HG03280 (cell line): Measurements from ENCODE around the gene NUP50.

Experiments
- ATAC-seq: cut with Tn5 transposase; IDR thresholded peaks from one replicate; pipeline ENCODE4 v1.9.1; 2021; ENCODE audit warnings: mild to moderate bottlenecking, moderate library complexity; ENCODE audit not compliant: unreplicated experiment

Gene NUP50, protein sequence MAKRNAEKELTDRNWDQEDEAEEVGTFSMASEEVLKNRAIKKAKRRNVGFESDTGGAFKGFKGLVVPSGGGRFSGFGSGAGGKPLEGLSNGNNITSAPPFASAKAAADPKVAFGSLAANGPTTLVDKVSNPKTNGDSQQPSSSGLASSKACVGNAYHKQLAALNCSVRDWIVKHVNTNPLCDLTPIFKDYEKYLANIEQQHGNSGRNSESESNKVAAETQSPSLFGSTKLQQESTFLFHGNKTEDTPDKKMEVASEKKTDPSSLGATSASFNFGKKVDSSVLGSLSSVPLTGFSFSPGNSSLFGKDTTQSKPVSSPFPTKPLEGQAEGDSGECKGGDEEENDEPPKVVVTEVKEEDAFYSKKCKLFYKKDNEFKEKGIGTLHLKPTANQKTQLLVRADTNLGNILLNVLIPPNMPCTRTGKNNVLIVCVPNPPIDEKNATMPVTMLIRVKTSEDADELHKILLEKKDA

DNA sequence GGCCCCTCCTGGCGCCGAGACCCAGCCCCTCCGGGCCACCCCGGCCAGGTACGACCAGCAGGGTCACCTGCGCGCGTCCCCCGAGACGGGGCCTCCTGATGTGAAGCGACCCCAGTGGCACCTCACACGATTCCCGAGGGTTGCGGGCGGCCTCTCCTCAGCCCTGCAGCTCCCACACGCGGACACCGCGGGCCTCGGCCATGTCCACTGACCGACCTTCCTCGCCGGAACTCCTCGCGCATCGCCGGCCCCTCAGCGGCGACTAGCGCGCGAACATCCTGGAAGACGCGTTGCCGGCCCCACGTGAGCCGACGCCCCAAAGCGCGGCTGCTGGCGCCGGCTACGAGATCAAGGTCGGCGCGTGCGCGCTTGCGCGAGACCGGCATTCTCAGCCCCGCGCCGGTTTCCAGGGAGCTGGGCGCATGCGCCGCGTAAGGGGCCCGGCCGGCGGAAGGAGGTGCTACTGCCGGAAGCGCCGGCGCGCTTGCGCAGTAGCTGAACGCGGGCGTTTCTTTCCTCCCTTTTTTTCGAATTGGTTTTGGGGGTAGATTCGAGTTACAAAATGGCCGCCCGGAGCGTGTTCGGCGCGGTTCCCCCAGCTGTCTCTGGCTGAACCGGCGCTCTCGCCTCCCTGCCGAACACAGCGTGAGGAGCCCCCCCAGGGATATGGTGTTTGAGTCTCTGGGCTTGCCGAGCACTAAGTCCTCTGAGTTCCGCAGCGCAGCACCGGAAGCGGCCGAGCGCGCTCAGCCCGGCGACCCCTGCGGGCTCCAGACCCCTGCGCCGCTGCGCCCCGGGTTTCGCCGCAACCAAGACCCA, at the start of gene NUP50:
Gene NUP50 (plus strand): TSS at position 475 of the 819 bp plus-strand sequence. CDS start 4,253 bp downstream, outside the sequence.
- ATAC-seq, result peak; percentile 84

DNA sequence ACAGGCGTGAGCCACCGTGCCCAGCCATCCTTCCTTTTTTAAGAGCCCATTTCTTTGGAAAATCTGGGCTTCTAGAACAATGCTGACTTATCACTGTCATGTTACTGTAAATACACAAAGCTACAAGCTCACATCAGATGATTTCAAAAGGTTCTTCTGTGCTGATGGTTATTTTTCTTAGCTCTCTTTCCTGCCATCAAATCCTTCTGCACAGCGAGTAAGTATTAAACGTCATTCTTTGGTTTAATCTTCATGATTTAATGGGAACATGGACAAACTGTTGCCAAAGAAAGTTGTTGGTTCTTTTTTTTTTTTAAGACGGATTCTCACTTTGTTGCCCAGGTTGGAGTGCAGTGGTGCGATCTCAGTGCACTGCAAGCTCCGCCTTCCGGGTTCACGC, 43.3 kb upstream of the NUP50 start:
- no peak for ATAC-seq

DNA sequence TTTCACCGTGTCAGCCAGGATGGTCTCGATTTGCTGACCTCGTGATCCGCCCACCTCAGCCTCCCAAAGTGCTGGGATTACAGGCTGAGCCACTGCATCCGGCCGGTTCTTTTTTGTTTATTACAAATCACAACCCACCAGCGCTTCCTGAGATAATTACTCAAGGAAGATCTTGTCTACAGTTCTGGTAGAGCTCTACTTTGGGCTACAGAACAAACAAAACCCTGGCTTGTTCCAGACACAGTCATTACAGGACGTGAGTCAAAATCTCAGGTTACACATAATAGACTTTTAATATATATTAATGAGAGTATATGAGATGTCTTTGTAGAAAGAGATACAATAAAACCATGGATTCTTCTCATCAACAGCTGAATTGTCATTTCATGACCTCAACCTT, 42.8 kb upstream of the NUP50 start:
- ATAC-seq, result no peak

DNA sequence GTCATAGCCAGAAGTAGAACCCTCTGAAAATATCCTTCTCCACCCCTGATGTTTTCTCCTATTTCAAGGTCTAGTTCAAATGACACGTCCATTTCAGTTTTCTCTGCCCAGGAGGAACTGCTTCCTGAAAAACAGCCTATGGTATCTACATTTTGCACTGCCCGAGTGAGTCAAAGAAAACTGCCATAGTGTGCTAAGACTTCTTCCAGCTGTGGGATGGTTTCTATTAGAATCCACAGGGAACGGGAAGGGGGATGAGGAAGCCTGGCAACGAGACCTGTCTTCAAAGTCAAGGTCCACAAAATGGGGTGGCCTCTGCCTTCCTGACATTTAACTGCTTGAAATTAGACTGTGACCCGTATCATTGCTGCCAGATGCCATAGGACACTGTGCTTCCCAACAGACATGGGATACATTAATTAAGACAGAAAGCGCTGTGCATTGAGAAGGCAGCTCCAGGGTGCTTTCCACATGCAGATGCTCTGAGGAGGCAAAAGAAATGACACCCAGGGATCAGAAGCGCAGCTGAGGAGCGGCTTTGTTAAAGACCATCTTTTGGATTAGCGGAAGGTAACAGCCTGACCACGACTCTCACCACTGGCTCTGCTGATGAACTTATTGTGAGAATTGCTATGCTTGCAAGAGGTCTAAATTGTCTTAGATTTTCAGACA, 39.4 kb upstream of the NUP50 start:
- ATAC-seq, result no peak

DNA sequence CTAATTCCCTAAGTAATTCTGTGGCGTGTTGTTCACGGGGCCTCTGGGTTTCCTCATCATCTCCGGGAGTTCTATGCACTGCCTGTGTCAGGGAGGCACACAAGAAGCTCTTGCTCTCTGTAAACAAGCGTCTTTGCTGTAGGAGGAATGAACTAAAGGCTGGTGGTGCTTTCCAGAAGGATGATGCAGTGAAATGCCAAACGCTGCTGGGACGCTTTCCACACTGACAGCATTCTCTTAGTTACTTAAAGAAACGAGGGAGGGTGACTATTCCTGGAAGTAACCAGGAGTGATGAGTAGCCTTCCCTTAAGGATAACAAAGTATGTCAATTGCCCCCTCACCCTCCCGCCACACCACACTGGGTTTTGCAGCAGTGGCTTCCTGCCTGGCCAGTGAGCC, 38.5 kb upstream of the NUP50 start:
- ATAC-seq, result no peak

DNA sequence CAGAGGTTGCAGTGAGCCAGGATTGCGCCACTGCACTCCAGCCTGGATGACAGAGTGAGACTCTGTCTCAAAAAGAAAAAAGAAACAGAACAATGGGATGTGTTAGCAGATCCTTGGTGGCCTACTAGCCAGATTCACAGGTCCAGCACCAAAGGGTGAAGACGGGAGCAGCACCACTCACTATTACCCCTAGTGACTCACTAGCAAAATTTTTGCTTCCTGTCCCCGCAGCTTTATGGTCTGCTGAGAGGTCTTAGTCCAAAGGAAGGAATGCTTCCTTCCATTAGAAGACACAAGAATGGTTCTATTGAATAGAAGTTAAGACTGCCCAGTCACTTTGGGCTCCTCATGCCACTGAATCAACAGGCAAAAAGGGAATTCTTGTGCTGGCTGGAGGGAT, 35.9 kb upstream of the NUP50 start:
- no peak for ATAC-seq

DNA sequence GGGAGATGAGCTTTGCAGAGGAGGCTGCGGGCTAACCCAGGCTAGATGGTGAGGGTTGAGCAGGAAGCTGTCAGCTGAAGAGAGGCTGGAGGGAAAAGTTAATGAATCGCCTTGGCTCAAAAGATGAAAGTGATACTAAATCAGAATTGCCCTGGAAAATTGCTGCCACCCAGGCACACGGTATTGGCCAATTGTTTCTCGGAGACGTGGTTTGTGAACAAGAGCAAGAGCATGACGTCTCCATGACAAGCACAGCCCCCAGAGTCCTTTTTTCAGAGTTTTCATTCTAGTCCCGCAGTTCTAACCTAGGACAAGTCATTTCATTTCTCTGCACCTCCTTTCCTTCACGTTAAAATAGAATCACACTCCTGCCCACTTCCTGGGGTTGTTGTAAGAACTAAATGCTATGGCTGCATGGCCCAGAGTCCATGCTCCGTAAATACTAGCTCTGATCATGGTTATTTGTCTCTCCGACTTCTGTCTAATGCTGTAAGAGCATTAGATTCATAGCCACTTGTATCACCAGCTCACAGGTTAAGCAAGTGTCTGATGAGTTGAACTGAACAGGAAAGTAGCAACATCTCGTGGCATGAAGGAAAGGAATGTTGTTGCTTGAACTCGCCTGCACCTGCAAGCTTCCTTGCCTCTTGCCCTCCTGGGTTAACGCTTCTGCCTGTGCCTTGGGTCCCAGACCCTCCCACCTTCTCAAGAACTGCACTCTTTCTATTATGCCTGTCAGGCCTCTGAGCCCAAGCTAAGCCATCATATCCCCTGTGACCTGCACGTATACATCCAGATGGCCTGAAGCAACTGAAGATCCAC, 33.8 kb upstream of the NUP50 start:
- ATAC-seq, result no peak

DNA sequence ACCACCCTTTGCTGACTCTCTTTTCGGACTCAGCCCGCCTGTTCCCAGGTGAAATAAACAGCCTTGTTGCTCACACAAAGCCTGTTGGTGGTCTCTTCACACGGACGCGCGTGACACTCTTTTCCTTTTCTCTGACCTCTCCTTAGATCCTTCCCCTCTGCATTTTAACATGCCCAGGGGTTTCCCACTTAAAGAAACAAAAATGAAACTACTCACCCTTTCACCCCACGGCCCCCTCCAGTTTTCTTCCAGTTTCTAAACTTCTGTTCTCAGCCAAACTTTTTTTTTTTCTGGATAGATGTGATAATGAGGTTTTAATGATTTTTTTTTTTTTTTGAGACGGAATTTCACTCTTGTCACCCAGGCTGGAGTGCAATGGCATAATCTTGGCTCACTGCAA, 32.8 kb upstream of the NUP50 start:
- no peak for ATAC-seq

DNA sequence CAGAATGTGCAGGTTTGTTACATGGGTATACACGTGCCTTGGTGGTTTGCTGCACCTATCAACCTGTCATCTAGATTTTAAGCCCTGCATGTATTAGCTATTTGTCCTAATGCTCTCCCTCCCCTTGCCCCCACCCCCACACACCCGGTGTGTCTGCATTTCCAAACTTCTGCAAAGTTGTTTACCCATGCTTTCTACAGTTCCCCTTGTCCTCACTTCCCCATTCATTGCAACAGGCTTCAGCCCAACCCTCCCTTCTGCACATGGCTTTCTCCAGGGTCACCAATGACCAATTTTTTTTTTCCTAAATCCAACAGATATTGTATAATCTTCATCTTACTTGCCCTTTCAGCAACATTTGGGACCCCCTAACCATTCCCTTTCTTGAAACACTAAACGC, 32.0 kb upstream of the NUP50 start:
- no peak for ATAC-seq

DNA sequence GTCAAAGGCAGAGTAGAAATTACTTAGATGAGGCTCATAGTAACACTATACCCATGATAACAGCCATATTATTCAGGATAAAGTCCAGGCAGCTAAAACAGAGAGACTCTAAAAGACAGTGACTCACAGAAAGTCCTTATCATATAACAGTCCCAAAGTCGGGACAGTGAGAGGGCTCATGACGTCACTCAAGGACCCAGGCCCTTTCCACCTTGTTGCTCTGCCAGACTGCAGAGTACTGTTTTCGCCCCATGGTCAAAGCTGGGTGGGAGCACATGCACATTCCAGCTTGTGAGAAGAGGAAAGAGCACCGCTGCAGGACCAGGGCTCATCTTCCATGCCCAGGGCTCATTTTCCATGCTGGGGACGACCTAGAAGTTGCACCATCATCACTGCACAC, 29.4 kb upstream of the NUP50 start:
- no peak for ATAC-seq

DNA sequence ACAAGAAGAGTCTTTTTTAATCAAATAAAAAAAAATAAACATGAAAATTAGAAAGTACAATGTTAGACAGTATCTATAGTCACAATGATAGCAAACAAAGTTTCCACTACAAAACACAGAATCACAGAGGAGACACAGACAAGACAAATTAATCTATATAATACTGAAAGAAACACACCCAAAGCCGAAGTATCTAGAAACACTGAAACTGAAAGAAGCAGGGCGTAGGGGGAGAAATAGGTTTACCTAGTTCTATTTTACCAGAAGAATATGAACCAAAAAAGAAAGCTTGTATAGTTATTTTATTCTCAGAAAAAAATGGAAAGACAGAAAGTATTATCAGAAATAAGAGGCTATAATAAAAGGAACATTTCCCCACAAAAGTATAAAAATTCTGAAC, 27.1 kb upstream of the NUP50 start:
- no peak for ATAC-seq

DNA sequence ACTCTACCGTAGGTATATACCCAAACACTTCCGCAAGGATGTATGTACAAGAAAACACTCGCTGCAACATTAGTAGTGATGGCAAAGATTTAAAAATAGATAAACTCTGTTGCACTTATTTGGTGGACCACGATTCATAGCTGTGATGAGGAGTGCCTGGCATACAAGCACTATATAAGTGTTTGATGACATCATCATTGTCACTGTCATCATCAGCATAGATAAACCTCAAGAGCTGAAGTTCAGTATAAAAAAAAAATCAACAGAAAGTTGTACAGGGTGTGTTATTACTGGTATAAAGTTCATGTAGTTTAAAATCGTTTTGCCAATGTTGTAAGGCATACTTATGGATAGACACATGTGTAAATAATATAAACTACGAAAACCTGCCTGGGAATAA, 24.0 kb upstream of the NUP50 start:
- ATAC-seq, result no peak

DNA sequence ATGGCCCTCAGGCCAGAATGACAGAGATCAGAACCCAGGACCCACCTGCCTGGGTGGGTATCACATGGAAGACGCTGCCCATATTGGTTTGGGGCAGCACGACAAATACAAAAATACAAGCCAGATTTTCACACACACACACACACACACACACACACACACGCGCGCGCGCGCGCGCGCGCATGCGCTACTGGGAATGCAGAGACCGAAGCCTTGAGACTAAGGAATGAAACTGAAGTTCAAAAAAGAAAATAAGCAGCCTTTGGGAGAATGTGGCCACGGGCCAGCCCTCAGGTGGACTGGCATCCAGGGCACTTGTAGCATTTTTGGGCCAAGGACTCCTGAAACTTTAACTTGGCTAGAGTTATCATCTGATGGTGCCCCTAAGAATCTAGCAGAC, 21.3 kb upstream of the NUP50 start:
- ATAC-seq, result no peak

DNA sequence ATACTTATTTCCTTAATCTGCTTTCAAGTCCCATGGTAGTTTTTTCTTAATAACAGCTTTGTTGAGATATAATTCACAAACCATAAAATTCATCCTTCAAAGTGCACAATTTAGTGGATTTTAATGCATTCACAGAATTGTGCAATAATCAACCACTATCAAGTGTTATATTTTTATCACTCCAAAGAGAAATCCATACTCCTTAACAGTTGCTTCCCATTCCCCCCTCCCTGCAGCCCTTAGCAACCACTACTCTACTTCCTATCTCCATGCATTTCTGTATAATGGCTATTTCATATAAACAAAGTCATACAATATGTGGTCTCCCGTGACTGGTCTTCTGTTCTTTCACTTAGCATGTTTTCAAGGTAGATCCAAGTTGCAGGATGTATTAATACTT, 18.8 kb upstream of the NUP50 start:
- ATAC-seq, result no peak

DNA sequence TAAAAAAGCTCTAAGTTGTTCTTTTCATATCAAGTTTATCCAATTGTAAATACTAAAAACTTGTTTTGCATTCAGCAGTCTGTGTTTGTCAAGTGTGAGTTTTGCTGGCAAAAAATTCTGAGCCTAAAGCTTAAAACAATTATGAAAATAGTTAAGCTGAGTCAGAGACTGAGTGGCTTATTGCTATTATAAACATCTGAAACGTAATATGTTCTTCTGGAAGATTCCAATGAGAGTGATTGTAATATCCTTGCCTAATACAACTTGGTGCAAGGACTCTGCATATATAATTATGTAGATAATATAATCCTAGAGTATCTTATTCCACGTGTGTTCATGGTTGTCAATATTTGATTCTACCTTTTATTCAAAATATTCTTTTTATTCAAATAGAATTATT, 14.1 kb upstream of the NUP50 start:
- no peak for ATAC-seq

DNA sequence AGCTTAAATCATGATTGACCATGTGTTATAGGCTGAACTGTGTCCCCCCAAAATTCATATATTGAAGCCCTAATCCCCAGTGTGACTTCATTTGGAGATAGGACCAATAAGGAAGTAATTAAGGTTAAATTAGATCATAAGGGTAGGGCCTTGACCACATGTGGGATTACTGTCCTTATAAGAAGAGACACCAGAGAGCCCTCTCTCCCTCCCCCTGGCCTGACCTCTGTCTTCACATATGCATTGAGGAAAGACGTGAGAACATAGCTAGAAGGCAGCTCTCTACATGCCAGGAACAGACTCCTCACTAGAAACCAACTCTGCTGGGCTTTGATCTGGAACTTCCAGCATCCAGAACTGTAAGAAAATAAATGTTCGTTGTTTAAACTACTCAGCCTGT, 13.6 kb upstream of the NUP50 start:
- no peak for ATAC-seq

DNA sequence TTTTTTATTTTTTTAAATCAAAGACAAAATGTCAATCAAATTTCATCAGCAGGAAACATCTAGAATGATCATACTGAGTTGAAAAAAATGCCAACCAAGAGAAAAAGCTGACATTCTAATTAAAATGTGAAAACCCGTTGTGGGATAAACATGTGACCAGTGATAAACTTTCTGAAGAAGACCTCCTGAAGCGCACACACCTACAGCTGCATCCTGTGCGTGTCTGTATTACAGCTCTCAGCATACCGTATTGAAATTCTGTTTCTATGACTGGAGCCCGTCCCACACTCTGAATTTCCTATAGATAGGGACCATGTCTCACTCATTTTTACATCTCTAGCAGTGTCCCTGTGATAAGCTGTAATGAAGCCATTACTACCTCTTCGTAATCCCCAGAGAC, 12.2 kb upstream of the NUP50 start:
- ATAC-seq, result no peak

DNA sequence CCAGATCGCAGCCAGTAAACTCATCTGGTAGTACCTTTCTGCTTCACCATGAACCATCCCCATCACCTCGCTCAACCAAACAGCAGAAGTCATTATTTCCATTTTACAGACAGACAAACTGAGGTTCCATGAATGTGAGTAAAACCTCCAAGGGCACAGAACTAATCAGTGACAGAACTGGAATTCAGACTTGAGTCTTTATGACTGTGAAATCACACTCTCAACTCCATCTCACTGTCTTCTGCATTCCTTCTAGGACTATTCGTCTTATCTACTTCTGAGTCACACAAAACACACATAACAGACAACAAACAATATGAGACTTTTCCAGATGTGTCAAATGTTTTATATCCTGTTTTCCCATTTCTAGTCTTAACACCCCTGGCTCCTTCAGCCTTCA, 9.3 kb upstream of the NUP50 start:
- no peak for ATAC-seq

DNA sequence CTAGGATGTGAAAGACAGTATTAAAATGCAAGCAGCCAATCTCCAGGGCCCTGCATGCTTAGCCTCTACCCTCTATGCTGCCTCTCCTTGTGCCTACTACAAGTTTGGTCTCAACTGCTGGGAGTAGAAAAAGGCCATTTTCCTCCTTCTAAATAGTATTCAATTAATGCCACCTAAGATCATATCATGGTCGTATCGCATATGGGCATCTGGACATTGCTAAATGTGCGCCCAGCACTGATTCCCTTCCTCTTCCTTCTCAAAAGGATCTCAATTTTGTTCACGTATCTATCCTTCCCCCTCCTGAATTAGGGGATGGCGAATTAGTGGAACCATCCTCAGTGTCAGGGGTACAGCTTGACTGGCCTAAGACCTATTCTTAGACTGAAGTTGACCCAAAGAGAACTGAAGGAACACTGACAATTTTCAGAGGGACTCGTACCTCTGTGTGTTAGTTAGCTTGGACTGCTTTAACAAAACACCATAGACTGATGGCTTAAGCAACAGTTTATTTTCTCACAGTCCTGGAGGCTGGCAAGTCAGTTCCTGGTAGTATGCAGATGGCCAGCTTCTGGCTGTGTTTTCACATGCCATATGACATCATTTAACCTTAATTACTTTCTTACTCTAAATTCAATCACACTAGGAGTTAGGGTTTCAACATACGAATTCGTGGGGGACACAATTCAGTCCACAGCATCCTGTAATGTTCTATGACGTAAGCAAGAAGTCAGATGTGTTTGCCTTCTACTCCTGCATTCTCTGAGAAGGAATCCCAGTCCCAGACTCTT, 8.5 kb upstream of the NUP50 start:
- no peak for ATAC-seq

DNA sequence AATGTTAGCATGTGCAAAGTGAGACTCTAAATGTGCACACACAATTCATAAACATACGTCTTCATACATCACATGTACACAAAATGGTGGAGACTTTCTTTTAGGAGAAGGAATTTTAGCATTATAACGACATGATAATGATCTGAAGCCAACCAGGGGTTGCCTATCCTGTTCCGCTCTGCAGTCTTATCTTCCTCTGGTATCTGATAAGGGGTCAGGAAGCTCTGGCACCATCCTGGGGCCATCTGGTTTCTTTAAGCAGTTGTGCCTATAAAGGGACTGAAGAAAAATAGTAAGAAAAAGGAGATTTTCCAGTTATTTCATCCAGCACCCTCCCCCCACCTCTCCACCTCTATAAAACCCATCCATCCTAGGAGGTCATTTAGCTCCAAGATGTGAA, 5.8 kb upstream of the NUP50 start:
- no peak for ATAC-seq
